Neuronal stem cell (in vitro differentiated cells): Measurements from ENCODE around the gene PRRT1B.

Source experiments
- DNase-seq: peaks from one replicate; pipeline ENCODE4 v3.0.0-alpha.2; 2013; ENCODE audit warnings: low spot score
- H2AFZ ChIP-seq: one replicate; pipeline ENCODE4 v1.6.1; 2013; ENCODE audit warnings: mild to moderate bottlenecking, low read length, inconsistent platforms
- H2AK5ac ChIP-seq: 2 replicates; pipeline ENCODE4 v1.6.1; 2013; ENCODE audit warnings: low read depth, mild to moderate bottlenecking, inconsistent platforms, low read length, moderate library complexity, mixed read lengths
- H2BK120ac ChIP-seq: 2 replicates; pipeline ENCODE4 v1.6.1; 2013; ENCODE audit warnings: low read depth, mild to moderate bottlenecking, inconsistent platforms, low read length, moderate library complexity, mixed read lengths
- H2BK12ac ChIP-seq: one replicate; pipeline ENCODE4 v1.6.1; 2013; ENCODE audit warnings: low read length, inconsistent platforms
- H2BK15ac ChIP-seq: 2 replicates; pipeline ENCODE4 v1.6.1; 2013; ENCODE audit warnings: mild to moderate bottlenecking, low read length, inconsistent platforms, mixed read lengths
- H2BK5ac ChIP-seq: one replicate; pipeline ENCODE4 v1.6.1; 2013; ENCODE audit warnings: inconsistent platforms, mild to moderate bottlenecking, low read length, moderate library complexity
- H3K14ac ChIP-seq: one replicate; pipeline ENCODE4 v1.6.1; 2013; ENCODE audit warnings: low read length, inconsistent platforms
- H3K18ac ChIP-seq: 2 replicates; pipeline ENCODE4 v1.6.1; 2013; ENCODE audit warnings: low read length, inconsistent platforms
- H3K23ac ChIP-seq: 2 replicates; pipeline ENCODE4 v1.6.1; 2013; ENCODE audit warnings: low read depth, mild to moderate bottlenecking, mixed read lengths, low read length, inconsistent platforms; ENCODE audit not compliant: poor library complexity
- H3K27ac ChIP-seq: replicated peaks from 3 replicates; pipeline ENCODE4 v1.5.1; 2013; ENCODE audit warnings: low read length, inconsistent platforms
- H3K27me3 ChIP-seq, 3 experiments: 2 replicates each; pipeline ENCODE4 v1.6.1; 2013; ENCODE audit warnings: low read length in 3 of 3, mild to moderate bottlenecking in 2 of 3, inconsistent platforms in 1 of 3, low read depth in 1 of 3, mixed read lengths in 1 of 3, moderate library complexity in 1 of 3; ENCODE audit not compliant: control insufficient read depth in 3 of 3, insufficient read depth in 3 of 3
- H3K36me3 ChIP-seq, 2 donors: replicated peaks in 1 of 2; 2 replicates each; pipeline ENCODE4 v1.6.1; 2013; ENCODE audit warnings: low read length in 2 of 2; ENCODE audit not compliant: control insufficient read depth in 2 of 2, insufficient read depth in 2 of 2
- H3K4ac ChIP-seq: 2 replicates; pipeline ENCODE4 v1.6.1; 2013; ENCODE audit warnings: inconsistent platforms, mild to moderate bottlenecking, low read length, moderate library complexity
- H3K4me1 ChIP-seq, 2 donors: 1 replicate in 1 of 2; 2 replicates in 1 of 2; pipeline ENCODE4 v1.6.1; 2013; ENCODE audit warnings: low read length in 2 of 2, low read depth in 1 of 2; ENCODE audit not compliant: control insufficient read depth in 2 of 2, insufficient read depth in 1 of 2
- H3K4me2 ChIP-seq: one replicate; pipeline ENCODE4 v1.6.1; 2013; ENCODE audit warnings: mild to moderate bottlenecking, low read length, inconsistent platforms; ENCODE audit not compliant: insufficient read depth, poor library complexity, severe bottlenecking
- H3K4me3 ChIP-seq, 2 donors: 2 replicates each; pipeline ENCODE4 v1.5.1; 2013; ENCODE audit warnings: low read length in 2 of 2, mild to moderate bottlenecking in 2 of 2, inconsistent platforms in 1 of 2, moderate library complexity in 1 of 2
- H3K79me1 ChIP-seq: one replicate; pipeline ENCODE4 v1.6.1; 2013; ENCODE audit warnings: low read depth, mild to moderate bottlenecking, inconsistent platforms, low read length, moderate library complexity
- H3K9ac ChIP-seq: one replicate; pipeline ENCODE4 v1.6.1; 2013; ENCODE audit warnings: mild to moderate bottlenecking, low read depth, low read length, inconsistent platforms; ENCODE audit not compliant: poor library complexity
- H3K9me3 ChIP-seq, 2 donors: replicated peaks in 1 of 2; 2 replicates each; pipeline versions ENCODE3 to v1.6.1; 2013; ENCODE audit warnings: low read length in 2 of 2, mild to moderate bottlenecking in 2 of 2, inconsistent platforms in 1 of 2, low read depth in 1 of 2, mixed read lengths in 1 of 2, moderate library complexity in 1 of 2; ENCODE audit not compliant: control insufficient read depth in 2 of 2, insufficient read depth in 1 of 2
- H4K8ac ChIP-seq: one replicate; pipeline ENCODE4 v1.6.1; 2013; ENCODE audit warnings: low read depth, mild to moderate bottlenecking, inconsistent platforms, low read length, moderate library complexity
- H4K91ac ChIP-seq: one replicate; pipeline ENCODE4 v1.6.1; 2013; ENCODE audit warnings: low read length, low read depth, mild to moderate bottlenecking, inconsistent platforms; ENCODE audit not compliant: poor library complexity
- WGBS, 2 donors: extraction: QIAGEN DNeasy Blood & Tissue Kit; methylation state at CpG; one replicate each; pipeline ENCODE4 v1.1.7; 2013; ENCODE audit warnings: missing lambda C conversion rate in 2 of 2, mixed read lengths in 1 of 2; ENCODE audit not compliant: insufficient read length in 2 of 2, insufficient replicate concordance in 1 of 2; ENCODE audit errors: extremely low coverage in 2 of 2; 5-methylcytosine and 5-hydroxymethylcytosine counted together

The PRRT1B gene

DNA sequence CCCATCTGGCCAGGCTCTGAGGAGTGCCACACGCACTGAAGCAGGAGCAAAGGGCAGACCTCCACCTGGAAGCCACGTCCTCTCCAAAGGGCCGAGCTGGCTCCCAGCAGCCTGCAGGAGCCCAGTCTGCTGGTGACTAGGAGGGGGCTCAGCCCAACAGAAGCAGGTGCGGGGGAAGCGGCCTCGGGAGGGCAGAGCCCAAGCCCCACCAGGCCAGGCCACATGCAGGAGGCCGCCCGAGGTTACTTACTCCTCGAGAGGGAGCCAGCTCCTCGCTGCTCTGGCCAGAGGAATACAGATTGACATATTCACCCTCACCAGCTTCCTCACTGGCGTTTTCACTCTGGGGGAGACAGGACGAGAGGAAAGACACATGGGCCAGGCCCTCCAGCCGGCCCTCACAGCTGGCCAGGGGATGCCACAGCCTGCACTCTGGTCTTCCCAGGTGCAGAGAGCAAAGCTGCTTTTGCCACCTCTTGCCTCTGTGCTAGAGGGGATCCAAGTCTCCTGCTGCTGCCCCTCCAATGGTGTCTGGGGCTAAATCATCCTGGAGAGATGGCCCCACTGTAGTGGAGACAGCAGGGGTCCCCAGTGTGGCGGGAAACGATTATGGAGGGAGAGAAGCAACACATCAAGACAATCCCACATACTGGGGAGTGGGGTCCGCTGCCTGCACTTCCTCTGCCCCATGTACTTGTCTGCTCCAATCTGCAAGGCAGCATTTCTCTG is 58.6 kb downstream of the PRRT1B start:
- no CpG with 5 or more reads among the region's 16 CpGs for WGBS, 2 donors
- H3K4me2 ChIP-seq, result no peak overlapping the region
- H4K8ac ChIP-seq, result no peak overlapping the region
- no peak overlapping the region for H2BK15ac ChIP-seq
- no peaks in the 10 kb centered on the region for H3K9me3 ChIP-seq
- H3K27me3 ChIP-seq, result no peaks in the 10 kb centered on the region
- no peak overlapping the region for H3K27ac ChIP-seq
- peaks cover 0 to 60% of the 10 kb centered on the region in 2 donors for H3K36me3 ChIP-seq
- no peak overlapping the region for H3K4me3 ChIP-seq
- H3K9ac ChIP-seq, result no peak overlapping the region
- peak overlapping the region; percentile 35 for H3K18ac ChIP-seq
- no peak overlapping the region for H2BK120ac ChIP-seq
- no peak for DNase-seq
- H3K4ac ChIP-seq, result no peak overlapping the region
- H2BK5ac ChIP-seq, result no peak overlapping the region
- peaks cover 2 to 12% of the 10 kb centered on the region in 2 donors for H3K4me1 ChIP-seq
- no peak overlapping the region for H2AK5ac ChIP-seq
- no peaks in the 10 kb centered on the region for H3K79me1 ChIP-seq
- no peak overlapping the region for H2AFZ ChIP-seq
- H2BK12ac ChIP-seq, result no peak overlapping the region
- H3K14ac ChIP-seq, result no peak overlapping the region
- no peak overlapping the region for H4K91ac ChIP-seq
- peak overlapping the region; percentile 56 for H3K23ac ChIP-seq

GRCh38 chr9:131605770-131606590 is 60.7 kb downstream of the PRRT1B start:
- H3K23ac ChIP-seq, result no peak overlapping the region
- H2BK5ac ChIP-seq, result no peak overlapping the region
- no peaks in the 10 kb centered on the region for H3K27me3 ChIP-seq
- no peak overlapping the region for H4K8ac ChIP-seq
- H3K14ac ChIP-seq, result no peak overlapping the region
- H2AFZ ChIP-seq, result no peak overlapping the region
- H3K27ac ChIP-seq, result no peak overlapping the region
- DNase-seq, result no peak
- peaks cover 0 to 54% of the 10 kb centered on the region in 2 donors for H3K36me3 ChIP-seq
- no CpG with 5 or more reads among the region's 9 CpGs for WGBS, 2 donors
- H2BK12ac ChIP-seq, result no peak overlapping the region
- H3K4ac ChIP-seq, result no peak overlapping the region
- H2AK5ac ChIP-seq, result no peak overlapping the region
- no peak overlapping the region for H3K4me2 ChIP-seq
- no peak overlapping the region for H3K4me3 ChIP-seq
- H4K91ac ChIP-seq, result no peak overlapping the region
- H3K9me3 ChIP-seq, result no peaks in the 10 kb centered on the region
- no peak overlapping the region for H3K18ac ChIP-seq
- H3K9ac ChIP-seq, result no peak overlapping the region
- no peaks in the 10 kb centered on the region for H3K79me1 ChIP-seq
- H2BK120ac ChIP-seq, result no peak overlapping the region
- peaks cover 4 to 24% of the 10 kb centered on the region in 2 donors for H3K4me1 ChIP-seq
- no peak overlapping the region for H2BK15ac ChIP-seq

DNA sequence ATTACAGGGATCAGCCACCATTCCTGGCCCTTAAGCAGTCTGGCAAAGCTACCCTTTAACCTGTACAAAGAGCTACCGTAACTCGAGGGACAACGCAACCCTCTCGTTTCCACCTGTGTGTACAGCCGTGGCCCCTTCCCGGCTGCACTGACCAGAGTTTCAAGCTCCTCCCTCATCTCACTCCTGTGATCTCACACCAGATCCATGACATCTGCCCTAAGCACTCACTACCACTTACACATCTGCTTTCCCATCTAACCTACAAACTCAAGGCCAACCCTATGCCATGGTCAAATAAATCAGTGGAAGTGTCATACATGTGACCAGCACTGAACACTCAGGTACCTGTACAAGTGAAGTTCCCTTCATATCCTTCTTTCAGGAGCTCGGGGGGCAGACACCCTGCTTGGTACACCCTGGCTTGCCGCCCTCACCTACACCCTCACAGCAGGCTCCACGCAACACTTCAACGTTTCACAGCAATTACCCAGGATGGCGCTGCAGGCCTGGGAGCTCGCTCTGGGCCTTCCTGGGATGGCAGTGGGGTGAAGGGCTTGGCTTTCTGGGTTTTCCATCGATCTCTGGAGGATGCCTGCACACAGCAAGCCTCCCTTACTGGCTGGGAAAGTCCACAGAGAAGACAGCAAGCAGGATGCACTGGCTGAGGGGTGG is 61.7 kb downstream of the PRRT1B start:
- H2AFZ ChIP-seq, result no peak overlapping the region
- H2BK15ac ChIP-seq, result no peak overlapping the region
- H4K91ac ChIP-seq, result no peak overlapping the region
- H3K4me2 ChIP-seq, result no peak overlapping the region
- no peaks in the 10 kb centered on the region for H3K27me3 ChIP-seq
- peaks cover 4 to 24% of the 10 kb centered on the region in 2 donors for H3K4me1 ChIP-seq
- WGBS, 2 donors, result no CpG with 5 or more reads among the region's 13 CpGs
- no peak overlapping the region for H3K4ac ChIP-seq
- H3K23ac ChIP-seq, result peak overlapping the region; percentile 6
- no peaks in the 10 kb centered on the region for H3K79me1 ChIP-seq
- H2BK120ac ChIP-seq, result no peak overlapping the region
- H3K27ac ChIP-seq, result no peak overlapping the region
- H2AK5ac ChIP-seq, result no peak overlapping the region
- DNase-seq, result no peak
- H3K4me3 ChIP-seq, result no peak overlapping the region
- no peaks in the 10 kb centered on the region for H3K9me3 ChIP-seq
- H2BK12ac ChIP-seq, result no peak overlapping the region
- no peak overlapping the region for H2BK5ac ChIP-seq
- no peak overlapping the region for H3K14ac ChIP-seq
- H3K18ac ChIP-seq, result peak overlapping the region; percentile 69
- no peak overlapping the region for H4K8ac ChIP-seq
- no peak overlapping the region for H3K9ac ChIP-seq
- H3K36me3 ChIP-seq, result peaks cover 0 to 45% of the 10 kb centered on the region in 2 donors

DNA sequence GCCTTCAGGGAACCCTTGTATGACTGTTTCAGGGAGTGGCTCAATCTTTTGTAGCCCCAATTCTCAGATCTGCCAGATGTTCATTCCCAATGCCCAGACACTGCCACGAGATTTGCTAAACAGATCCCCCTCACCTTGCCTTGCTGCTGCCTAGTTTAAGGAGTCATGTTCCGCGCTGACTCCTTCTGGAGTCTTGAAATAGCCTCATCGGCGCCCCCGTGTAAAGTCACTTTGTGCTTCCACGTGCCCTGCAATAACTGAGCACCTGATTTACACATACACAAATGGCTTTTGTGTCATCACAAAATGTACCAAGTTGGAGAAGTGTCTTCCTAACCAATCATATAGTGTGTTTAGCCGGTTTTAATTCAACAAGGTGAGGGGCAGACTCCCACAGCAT is 62.3 kb downstream of the PRRT1B start:
- Histone ChIP-seq H3K4me3 (no peak overlapping the region), H3K18ac (peak overlapping the region; percentile 39), H4K91ac (no peak overlapping the region), H3K27me3 (no peaks in the 10 kb centered on the region), H3K79me1 (no peaks in the 10 kb centered on the region), H3K27ac (no peak overlapping the region), H2BK12ac (peak overlapping the region; percentile 27), H3K4ac (no peak overlapping the region), H2AFZ (no peak overlapping the region), H3K4me2 (no peak overlapping the region), H3K9me3 (no peaks in the 10 kb centered on the region), H3K23ac (no peak overlapping the region), H4K8ac (no peak overlapping the region), H2AK5ac (peak overlapping the region; percentile 31), H2BK120ac (no peak overlapping the region), H2BK15ac (no peak overlapping the region), H3K36me3 (peaks cover 0 to 43% of the 10 kb centered on the region in 2 donors), H3K14ac (no peak overlapping the region), H3K9ac (no peak overlapping the region), H3K4me1 (peaks cover 4 to 24% of the 10 kb centered on the region in 2 donors), H2BK5ac (no peak overlapping the region)
- no peak for DNase-seq
- WGBS, 2 donors, result no CpG with 5 or more reads among the region's 8 CpGs
